ENCODE measurements around the gene ZNF669.
"Not testable (repeated sequence)": the region's sequence is repeated elsewhere in the genome, so short reads cannot be mapped to it uniquely, and the experiment has no call there.

ZNF669 gene

DNA sequence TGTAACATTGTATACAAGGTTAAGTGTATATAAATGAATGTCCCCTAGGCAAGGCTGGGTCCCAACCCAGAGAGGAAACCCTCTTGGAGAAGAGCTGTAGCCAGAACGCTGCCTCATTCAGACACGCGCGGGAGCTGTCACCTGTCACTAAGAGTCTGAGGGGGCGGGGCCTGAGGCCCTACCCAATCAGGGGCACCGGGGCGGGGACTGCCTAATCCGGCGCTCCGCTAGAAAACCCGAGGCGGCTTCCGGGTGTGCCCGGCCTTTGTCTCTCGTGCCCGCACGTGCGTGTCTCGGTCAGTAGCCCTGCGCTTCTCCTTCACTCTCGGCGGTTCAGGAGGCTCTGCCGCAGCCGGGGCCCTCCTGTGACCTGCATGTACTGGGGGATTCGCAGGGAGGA is 22.0 kb upstream of the ZNF669 start:
- not testable (repeated sequence) for H3K4me3 ChIP-seq (ENCODE audit: low read depth, low read length); DNase-seq (ENCODE audit: low read depth)

DNA sequence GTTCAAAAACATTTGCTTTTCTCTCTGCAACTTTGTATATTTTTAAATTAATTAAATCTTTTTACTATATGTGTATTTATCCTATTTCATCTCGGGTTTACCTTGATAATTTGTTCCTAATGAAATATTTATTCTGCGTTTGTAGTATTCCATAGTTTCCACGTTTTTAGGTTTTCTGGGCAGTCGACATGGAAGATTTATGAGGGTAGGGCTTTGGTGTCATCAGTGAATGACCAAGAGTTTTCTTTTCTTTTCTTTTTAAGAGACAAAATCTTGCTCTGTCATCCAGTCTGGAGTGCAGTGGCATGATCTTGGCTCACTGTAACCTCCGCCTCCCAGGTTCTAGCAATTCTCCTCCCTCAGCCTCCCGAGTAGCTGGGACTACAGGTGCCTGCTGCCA is 17.2 kb upstream of the ZNF669 start:
- TF ChIP-seq POLR2A (IDR thresholded peaks at IDR 0.05; ENCODE audit: extremely low read depth, insufficient read length) (no peak), MYC (IDR thresholded peaks at IDR 0.05; ENCODE audit: low read depth, low read length) (no peak)
- TF ChIP-seq, protein P1, sequence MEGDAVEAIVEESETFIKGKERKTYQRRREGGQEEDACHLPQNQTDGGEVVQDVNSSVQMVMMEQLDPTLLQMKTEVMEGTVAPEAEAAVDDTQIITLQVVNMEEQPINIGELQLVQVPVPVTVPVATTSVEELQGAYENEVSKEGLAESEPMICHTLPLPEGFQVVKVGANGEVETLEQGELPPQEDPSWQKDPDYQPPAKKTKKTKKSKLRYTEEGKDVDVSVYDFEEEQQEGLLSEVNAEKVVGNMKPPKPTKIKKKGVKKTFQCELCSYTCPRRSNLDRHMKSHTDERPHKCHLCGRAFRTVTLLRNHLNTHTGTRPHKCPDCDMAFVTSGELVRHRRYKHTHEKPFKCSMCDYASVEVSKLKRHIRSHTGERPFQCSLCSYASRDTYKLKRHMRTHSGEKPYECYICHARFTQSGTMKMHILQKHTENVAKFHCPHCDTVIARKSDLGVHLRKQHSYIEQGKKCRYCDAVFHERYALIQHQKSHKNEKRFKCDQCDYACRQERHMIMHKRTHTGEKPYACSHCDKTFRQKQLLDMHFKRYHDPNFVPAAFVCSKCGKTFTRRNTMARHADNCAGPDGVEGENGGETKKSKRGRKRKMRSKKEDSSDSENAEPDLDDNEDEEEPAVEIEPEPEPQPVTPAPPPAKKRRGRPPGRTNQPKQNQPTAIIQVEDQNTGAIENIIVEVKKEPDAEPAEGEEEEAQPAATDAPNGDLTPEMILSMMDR (IDR thresholded peaks at IDR 0.05; ENCODE audit: low read depth, low read length), result no peak
- TF ChIP-seq, protein P2, sequence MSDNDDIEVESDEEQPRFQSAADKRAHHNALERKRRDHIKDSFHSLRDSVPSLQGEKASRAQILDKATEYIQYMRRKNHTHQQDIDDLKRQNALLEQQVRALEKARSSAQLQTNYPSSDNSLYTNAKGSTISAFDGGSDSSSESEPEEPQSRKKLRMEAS (IDR thresholded peaks at IDR 0.05; ENCODE audit: low read depth, low read length), result no peak
- H3K4me3 ChIP-seq (ENCODE audit: low read depth, low read length), result no peak overlapping the region

DNA sequence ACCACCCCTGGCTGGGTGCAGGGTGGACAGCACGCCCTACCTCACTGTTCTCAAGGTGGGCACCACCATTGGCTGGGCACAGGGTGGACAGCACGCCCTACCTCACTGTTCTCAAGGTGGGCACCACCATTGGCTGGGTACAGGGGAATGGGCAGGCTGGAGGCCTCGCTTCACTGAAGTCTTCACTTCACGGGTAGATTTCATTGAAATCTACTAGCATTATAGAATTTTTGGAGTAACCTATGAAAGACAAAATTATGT is 16.2 kb upstream of the ZNF669 start:
- H3K4me3 ChIP-seq (ENCODE audit: low read depth, low read length); DNase-seq (ENCODE audit: low read depth): not testable (repeated sequence)

More for the DNA sequence above, 17.2 kb upstream of the ZNF669 start:
- DNase-seq (ENCODE audit: low read depth), result no peak

DNA sequence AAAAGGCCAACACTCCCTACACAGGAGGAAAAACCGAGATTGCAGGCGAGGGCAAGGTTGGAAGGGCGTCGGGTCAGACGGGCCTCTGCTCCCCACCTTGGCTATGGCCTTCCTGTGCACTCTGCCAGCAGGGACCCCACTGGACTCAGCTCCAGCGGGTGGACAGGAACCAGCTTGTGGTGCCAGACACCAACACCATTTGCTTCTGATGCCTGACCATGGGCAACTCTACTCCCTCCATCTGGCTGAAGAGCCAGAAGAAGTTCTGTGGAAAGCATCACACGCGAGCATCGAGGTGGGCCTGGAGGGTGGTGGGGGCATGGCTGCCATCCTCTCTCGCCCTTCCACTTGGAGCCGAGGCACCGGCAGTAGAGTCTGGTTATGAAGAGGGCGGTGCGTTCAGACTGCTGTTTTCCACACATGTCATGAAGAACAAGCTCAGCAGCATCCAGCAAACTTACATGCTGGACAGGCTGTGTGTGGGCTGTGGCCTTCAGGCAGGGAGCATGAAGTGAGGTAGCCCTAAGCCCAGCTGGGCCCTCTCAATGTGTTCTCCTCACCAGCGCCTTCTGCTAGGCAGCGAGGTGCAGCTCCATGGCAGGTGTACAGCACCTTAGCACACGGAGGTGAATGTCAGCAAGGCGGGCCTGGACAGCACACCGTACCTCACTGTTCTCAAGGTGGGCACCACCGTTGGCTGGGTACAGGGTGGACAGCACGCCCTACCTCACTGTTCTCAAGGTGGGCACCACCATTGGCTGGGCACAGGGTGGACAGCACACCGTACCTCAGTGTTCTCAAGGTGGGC is 15.6 kb upstream of the ZNF669 start:
- TF ChIP-seq MYC (IDR thresholded peaks at IDR 0.05; ENCODE audit: low read depth, low read length), result no peak
- TF ChIP-seq, protein P1 (IDR thresholded peaks at IDR 0.05; ENCODE audit: low read depth, low read length), result no peak
- no peak overlapping the region for H3K4me3 ChIP-seq (ENCODE audit: low read depth, low read length)
- no peak for DNase-seq (ENCODE audit: low read depth)

DNA sequence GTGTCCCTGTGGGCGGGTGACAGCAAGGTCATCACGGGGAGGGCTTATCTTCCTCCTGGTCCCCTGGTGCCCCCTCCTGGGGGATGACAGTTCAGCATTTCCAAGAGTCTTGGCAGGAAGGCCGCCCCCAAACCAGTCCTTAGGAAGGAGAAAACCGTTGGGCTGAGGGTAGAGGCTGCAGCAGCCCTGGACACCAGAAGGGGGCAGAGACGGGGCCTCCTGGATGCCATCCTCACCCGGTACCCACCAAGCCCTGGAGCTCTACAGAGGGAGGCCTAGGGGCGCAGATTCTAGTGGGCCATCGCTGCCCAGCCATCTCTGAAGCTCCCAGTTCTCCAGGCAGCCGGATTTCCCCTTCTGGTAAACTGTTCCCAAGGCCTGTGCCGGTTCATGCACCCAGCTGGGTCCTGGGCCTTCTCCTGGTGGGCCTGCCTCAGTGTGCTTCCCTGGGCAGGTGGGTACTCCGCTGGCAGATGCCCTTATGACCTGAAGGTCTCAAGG is 14.8 kb upstream of the ZNF669 start:
- DNase-seq (ENCODE audit: low read depth), result no peak
- no peak overlapping the region for H3K4me3 ChIP-seq (ENCODE audit: low read depth, low read length)
- no peak for TF ChIP-seq POLR2A (IDR thresholded peaks at IDR 0.05; ENCODE audit: extremely low read depth, insufficient read length)
- TF ChIP-seq, protein P2 (IDR thresholded peaks at IDR 0.05; ENCODE audit: low read depth, low read length), result no peak
- no peak for TF ChIP-seq MYC (IDR thresholded peaks at IDR 0.05; ENCODE audit: low read depth, low read length)
- TF ChIP-seq, protein P1 (IDR thresholded peaks at IDR 0.05; ENCODE audit: low read depth, low read length), result no peak

DNA sequence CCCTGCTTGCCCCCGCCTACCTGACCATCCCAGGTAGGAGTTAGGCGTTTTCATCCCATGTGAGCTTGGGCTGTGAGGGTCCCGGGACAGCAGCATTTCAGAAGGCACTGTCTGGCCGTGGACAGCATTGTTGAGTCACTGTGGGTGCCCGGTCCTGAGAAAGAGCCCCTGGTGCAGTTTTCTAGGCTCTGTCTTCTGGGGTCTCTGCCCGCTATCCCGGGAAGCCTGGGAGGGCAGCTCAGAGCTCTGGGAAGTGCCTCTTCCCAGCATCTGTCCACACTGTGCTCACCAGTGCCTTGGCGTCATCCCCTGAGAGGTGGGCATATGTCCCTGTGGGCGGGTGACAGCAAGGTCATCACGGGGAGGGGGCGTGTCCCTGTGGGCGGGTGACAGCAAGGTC is 11.4 kb upstream of the ZNF669 start:
- no peak overlapping the region for H3K4me3 ChIP-seq (ENCODE audit: low read depth, low read length)
- TF ChIP-seq MYC (IDR thresholded peaks at IDR 0.05; ENCODE audit: low read depth, low read length), result no peak
- TF ChIP-seq, protein P1 (IDR thresholded peaks at IDR 0.05; ENCODE audit: low read depth, low read length), result no peak
- TF ChIP-seq POLR2A (IDR thresholded peaks at IDR 0.05; ENCODE audit: extremely low read depth, insufficient read length), result no peak
- TF ChIP-seq, protein P2 (IDR thresholded peaks at IDR 0.05; ENCODE audit: low read depth, low read length), result no peak
- DNase-seq (ENCODE audit: low read depth), result no peak

DNA sequence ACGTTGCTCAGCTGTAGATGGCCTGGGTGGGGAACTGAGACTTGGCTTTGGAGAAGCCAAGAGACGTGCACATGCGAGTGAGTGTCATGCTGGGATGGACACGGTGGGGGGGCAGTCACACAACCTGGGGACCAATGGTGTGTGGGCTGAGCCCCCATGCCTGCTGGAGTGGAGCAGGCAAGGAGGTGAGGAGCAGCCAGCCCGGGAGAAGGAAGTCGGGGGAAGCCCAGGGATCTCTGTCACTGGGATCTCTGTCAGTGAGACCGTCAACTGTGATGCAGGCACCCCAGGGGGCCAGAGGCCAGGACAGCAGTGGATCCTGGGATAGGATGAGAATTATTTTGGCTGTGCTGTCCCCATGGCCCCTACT is 11.0 kb upstream of the ZNF669 start:
- TF ChIP-seq MYC (IDR thresholded peaks at IDR 0.05; ENCODE audit: low read depth, low read length) (no peak), POLR2A (IDR thresholded peaks at IDR 0.05; ENCODE audit: extremely low read depth, insufficient read length) (no peak)
- TF ChIP-seq, protein P2 (IDR thresholded peaks at IDR 0.05; ENCODE audit: low read depth, low read length), result no peak
- TF ChIP-seq, protein P1 (IDR thresholded peaks at IDR 0.05; ENCODE audit: low read depth, low read length), result no peak

More for the DNA sequence above, 11.0 kb upstream of the ZNF669 start:
- DNase-seq (ENCODE audit: low read depth), result no peak
- H3K4me3 ChIP-seq (ENCODE audit: low read depth, low read length), result no peak overlapping the region
